Hepatocyte (in vitro differentiated cells): ENCODE results near the gene CACNA1C. TPM values are rescaled to one million over a fixed set of nuclear protein-coding genes. Genes with fewer than 3 reads are reported as not detected.

Experiments
- DNase-seq: peaks from one replicate; pipeline ENCODE4 v3.0.0-alpha.2; 2016; ENCODE audit warnings: low spot score
- H2AFZ ChIP-seq: fragments of 200-600 bp; sonication (generic); 2 replicates; pipeline ENCODE4 v1.6.0; 2016; ENCODE audit warnings: antibody characterized with exemption, mild to moderate bottlenecking
- H3K27ac ChIP-seq: fragments of 200-600 bp; sonication (generic); 2 replicates; pipeline ENCODE4 v1.5.1; 2016; ENCODE audit warnings: mild to moderate bottlenecking
- H3K27me3 ChIP-seq: fragments of 200-600 bp; sonication (generic); 2 replicates; pipeline ENCODE4 v1.6.1; 2016
- H3K36me3 ChIP-seq: fragments of 200-600 bp; sonication (generic); replicated peaks from 2 replicates; pipeline ENCODE4 v1.5.1; 2016; ENCODE audit warnings: low read depth; ENCODE audit not compliant: insufficient read depth
- H3K4me1 ChIP-seq: fragments of 200-600 bp; sonication (generic); 2 replicates; pipeline ENCODE4 v1.5.1; 2016; ENCODE audit warnings: mild to moderate bottlenecking, moderate library complexity; ENCODE audit not compliant: insufficient read depth
- H3K4me2 ChIP-seq: fragments of 200-600 bp; sonication (generic); 2 replicates; pipeline ENCODE4 v1.6.0; 2016
- H3K4me3 ChIP-seq: fragments of 200-600 bp; sonication (generic); 2 replicates; pipeline ENCODE4 v1.5.1; 2016; ENCODE audit warnings: mild to moderate bottlenecking
- H3K79me2 ChIP-seq: fragments of 200-600 bp; sonication (generic); 2 replicates; pipeline ENCODE4 v1.6.0; 2017; ENCODE audit warnings: mild to moderate bottlenecking
- H3K9me2 ChIP-seq: fragments of 200-600 bp; sonication (generic); replicated peaks from 2 replicates; pipeline ENCODE4 v1.6.0; 2017; ENCODE audit warnings: mild to moderate bottlenecking; ENCODE audit not compliant: insufficient read depth
- H3K9me3 ChIP-seq: fragments of 200-600 bp; sonication (generic); 2 replicates; pipeline ENCODE4 v1.5.1; 2016; ENCODE audit warnings: low read depth, mild to moderate bottlenecking
- H4K20me1 ChIP-seq: fragments of 200-600 bp; sonication (generic); 2 replicates; pipeline ENCODE4 v1.6.0; 2016; ENCODE audit warnings: mild to moderate bottlenecking; ENCODE audit not compliant: insufficient read depth, poor library complexity, severe bottlenecking
- CTCF ChIP-seq: fragments of 200-600 bp; sonication (generic); IDR thresholded peaks from 2 replicates; pipeline ENCODE4 v1.5.1; 2016; ENCODE audit warnings: antibody characterized with exemption, mild to moderate bottlenecking; ENCODE audit not compliant: poor library complexity
- EZH2 ChIP-seq: fragments of 200-600 bp; sonication (generic); IDR thresholded peaks from 2 replicates; pipeline ENCODE4 v1.6.1; 2016; ENCODE audit warnings: antibody characterized with exemption, mild to moderate bottlenecking, borderline replicate concordance
- EZH2phosphoT487 ChIP-seq: fragments of 200-600 bp; sonication (generic); IDR thresholded peaks from one replicate; pipeline ENCODE4 v1.6.1; 2018; ENCODE audit warnings: antibody characterized with exemption, mild to moderate bottlenecking, low read depth, moderate library complexity; ENCODE audit not compliant: unreplicated experiment, severe bottlenecking
- WGBS: methylation state at CpG from one replicate; pipeline ENCODE4 v1.1.6; 2016; ENCODE audit warnings: low lambda C conversion rate; ENCODE audit errors: missing lambda C conversion rate; 5-methylcytosine and 5-hydroxymethylcytosine counted together
- polyA plus RNA-seq: library from polyadenylated mRNA; unstranded; fragments of >200 nt; fragmentation: Nextera tagmentation; extraction: Ambion mirVana; gene quantifications from 2 replicates; pipeline ENCODE4 v1.2.1, GENCODE V29; 2016
- total RNA-seq: library from RNA; depleted of rRNA; stranded (reverse); fragments of >200 nt; gene quantifications from 2 replicates; pipeline ENCODE4 v1.2.3, GENCODE V29; 2014

CACNA1C gene
- total and polyA plus RNA-seq, 2 experiments from 2014 or later: 3.2 to 4.0 TPM

GRCh38 chr12:2382370-2383155, 329.8 kb downstream of the CACNA1C start:
- H4K20me1 ChIP-seq: no peaks in the 10 kb centered on the region
- TF ChIP-seq CTCF: no peak
- no peak for TF ChIP-seq EZH2
- no peak for TF ChIP-seq EZH2phosphoT487
- H2AFZ ChIP-seq: no peak overlapping the region
- H3K4me1 ChIP-seq: peaks cover 19% of the 10 kb centered on the region
- H3K27ac ChIP-seq: no peak overlapping the region
- no peaks in the 10 kb centered on the region for H3K36me3 ChIP-seq
- H3K9me2 ChIP-seq: no peaks in the 10 kb centered on the region
- no peak overlapping the region for H3K4me2 ChIP-seq
- WGBS: 83% methylated on average over 5 of the region's 5 CpGs
- no peaks in the 10 kb centered on the region for H3K79me2 ChIP-seq
- H3K4me3 ChIP-seq: no peak overlapping the region
- H3K27me3 ChIP-seq: no peaks in the 10 kb centered on the region
- H3K9me3 ChIP-seq: no peaks in the 10 kb centered on the region
- DNase-seq: no peak

GRCh38 chr12:2383325-2384028, 330.7 kb downstream of the CACNA1C start:
- no peak overlapping the region for H3K27ac ChIP-seq
- H3K4me1 ChIP-seq: peaks cover 19% of the 10 kb centered on the region
- no peaks in the 10 kb centered on the region for H4K20me1 ChIP-seq
- no peaks in the 10 kb centered on the region for H3K36me3 ChIP-seq
- TF ChIP-seq EZH2: no peak
- no peak for TF ChIP-seq CTCF
- TF ChIP-seq EZH2phosphoT487: no peak
- no peaks in the 10 kb centered on the region for H3K9me3 ChIP-seq
- no peak overlapping the region for H3K4me3 ChIP-seq
- no peak for DNase-seq
- H3K4me2 ChIP-seq: no peak overlapping the region
- H2AFZ ChIP-seq: no peak overlapping the region
- no peaks in the 10 kb centered on the region for H3K27me3 ChIP-seq
- no peaks in the 10 kb centered on the region for H3K9me2 ChIP-seq
- H3K79me2 ChIP-seq: no peaks in the 10 kb centered on the region
- 78% methylated on average over 10 of the region's 10 CpGs for WGBS

- DNase-seq: no peak
- peak overlapping the region; percentile 78 for H3K27ac ChIP-seq
- peaks cover 19% of the 10 kb centered on the region for H3K4me1 ChIP-seq
- H3K36me3 ChIP-seq: no peaks in the 10 kb centered on the region
- H4K20me1 ChIP-seq: no peaks in the 10 kb centered on the region
- WGBS: 89% methylated on average over 6 of the region's 6 CpGs
- H2AFZ ChIP-seq: no peak overlapping the region
- H3K4me2 ChIP-seq: no peak overlapping the region
- no peak overlapping the region for H3K4me3 ChIP-seq
- TF ChIP-seq EZH2 (no peak), EZH2phosphoT487 (no peak), CTCF (no peak)
- H3K9me2 ChIP-seq: no peaks in the 10 kb centered on the region
- H3K79me2 ChIP-seq: no peaks in the 10 kb centered on the region
- H3K27me3 ChIP-seq: no peaks in the 10 kb centered on the region
- H3K9me3 ChIP-seq: no peaks in the 10 kb centered on the region
Observed at GRCh38 chr12:2384029-2384386, 331.2 kb downstream of the CACNA1C start.
